Right lobe of liver (tissue), 6 donors: ENCODE measurements around the gene GALNT13. TPM values are rescaled to one million over a fixed set of nuclear protein-coding genes. Genes with fewer than 3 reads are reported as not detected.

ENCODE experiments used
- ATAC-seq, 4 donors: fragments of 200-7000 bp; cut with Tn5 transposase; one replicate each; pipeline ENCODE4 v1.9.1; 2020; ENCODE audit warnings: mild to moderate bottlenecking in 4 of 4, moderate library complexity in 4 of 4
- DNase-seq, 3 donors: peaks; one replicate each; pipeline ENCODE4 v3.0.0-alpha.2; 2020
- H3K27ac ChIP-seq, 3 donors: fragments of 200-600 bp; one replicate each; pipeline ENCODE4 v1.8.0; 2022
- H3K27me3 ChIP-seq, 2 donors: fragments of 200-600 bp; one replicate each; pipeline ENCODE4 v1.8.0; 2022
- H3K36me3 ChIP-seq, 4 donors: fragments of 200-600 bp; sonication (generic) in 1 of 4; one replicate each; pipeline versions ENCODE4 v1.5.1 to v1.8.0; 2017 to 2022; ENCODE audit warnings: control low read depth in 1 of 4
- H3K4me1 ChIP-seq, 4 donors: fragments of 200-600 bp; sonication (generic) in 1 of 4; one replicate each; pipeline versions ENCODE4 v1.5.1 to v1.8.0; 2017 to 2022; ENCODE audit warnings: control low read depth in 1 of 4
- H3K4me3 ChIP-seq, 3 donors: fragments of 200-600 bp; one replicate each; pipeline ENCODE4 v1.8.0; 2022
- H3K9me3 ChIP-seq, 4 donors: fragments of 200-600 bp; sonication (generic) in 1 of 4; one replicate each; pipeline versions ENCODE4 v1.5.1 to v1.8.0; 2017 to 2022; ENCODE audit warnings: control low read depth in 1 of 4
- CTCF ChIP-seq, 4 donors: fragments of 200-600 bp in 3 of 4; fragments of 450-650 bp in 1 of 4; IDR thresholded peaks; one replicate each; pipeline versions ENCODE4 v1.5.1 to v1.8.0; 2016 to 2022; ENCODE audit warnings: antibody characterized with exemption in 4 of 4, mild to moderate bottlenecking in 2 of 4
- POLR2A ChIP-seq: fragments of 450-650 bp; IDR thresholded peaks from one replicate; pipeline ENCODE4 v1.6.1; 2017; ENCODE audit warnings: antibody characterized with exemption, mild to moderate bottlenecking
- WGBS: methylation state at CpG from one replicate; pipeline ENCODE4 v1.1.6; 2018; ENCODE audit warnings: low coverage, low lambda C conversion rate; ENCODE audit not compliant: insufficient coverage; ENCODE audit errors: missing lambda C conversion rate; 5-methylcytosine and 5-hydroxymethylcytosine counted together
- intact Hi-C, 2 donors: fragments of 100-400 bp; cut with DNase I; formaldehyde crosslinking; loops; one replicate each; pipeline versions ENCODE4 v1.11.2 to v1.14.1; 2022
- total RNA-seq, 6 experiments: library from RNA; depleted of rRNA in 2 of 6; stranded (reverse); fragments of >200 nt in 2 of 6; fragmentation: NEBNext Ultra II Directional in 3 of 6; extraction: Animal tissue kit (Norgen Biotek cat#: 25700) in 3 of 6; gene quantifications; one replicate each; pipeline versions ENCODE4 v1.1.0 to v1.2.4, GENCODE V29; 2016 to 2023
- donor health status: DM: no; HTN: yes; CAD: no.
- donor health status: DM: no; HTN: no; CAD: no.
- donor health status: DM: no; HTN: no; CAD: no.
- donor health status: DM: no; HTN: yes; CAD: no.
- donor health status: DM: no; HTN: yes; CAD: no.

GALNT13 gene
- total RNA-seq, 6 experiments from 2014 or later: not detected

DNA sequence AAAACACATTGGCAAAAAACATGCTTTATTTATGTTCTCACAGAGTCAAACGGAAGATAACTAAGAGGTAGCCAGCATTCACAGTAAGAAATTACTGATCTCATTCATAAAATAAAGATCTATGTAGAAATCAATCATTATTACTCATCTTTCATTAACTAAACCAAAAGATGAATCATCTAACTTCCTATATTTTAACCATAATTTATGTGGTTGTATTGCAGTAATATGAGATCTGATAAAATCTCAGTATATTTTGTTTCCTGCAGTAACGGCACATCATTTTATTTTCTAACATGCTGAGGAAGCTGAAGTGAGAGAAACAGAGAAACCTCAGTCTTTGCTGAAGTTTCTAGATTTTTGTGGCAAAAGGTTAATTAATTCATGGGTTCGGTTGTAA lies 375.8 kb downstream of the GALNT13 start:
- intact Hi-C loops: no loop called here
- no peak overlapping the region for H3K4me3 ChIP-seq
- TF ChIP-seq CTCF (IDR thresholded peaks at IDR 0.05) (no peak), POLR2A (no peak)
- no peaks in the 10 kb centered on the region for H3K27me3 ChIP-seq
- H3K9me3 ChIP-seq: no peaks in the 10 kb centered on the region
- H3K4me1 ChIP-seq: no peaks in the 10 kb centered on the region
- DNase-seq: no peak
- H3K36me3 ChIP-seq: no peaks in the 10 kb centered on the region
- 30% methylated on average over 3 of the region's 3 CpGs for WGBS
- ATAC-seq: no peak
- no peak overlapping the region for H3K27ac ChIP-seq

DNA sequence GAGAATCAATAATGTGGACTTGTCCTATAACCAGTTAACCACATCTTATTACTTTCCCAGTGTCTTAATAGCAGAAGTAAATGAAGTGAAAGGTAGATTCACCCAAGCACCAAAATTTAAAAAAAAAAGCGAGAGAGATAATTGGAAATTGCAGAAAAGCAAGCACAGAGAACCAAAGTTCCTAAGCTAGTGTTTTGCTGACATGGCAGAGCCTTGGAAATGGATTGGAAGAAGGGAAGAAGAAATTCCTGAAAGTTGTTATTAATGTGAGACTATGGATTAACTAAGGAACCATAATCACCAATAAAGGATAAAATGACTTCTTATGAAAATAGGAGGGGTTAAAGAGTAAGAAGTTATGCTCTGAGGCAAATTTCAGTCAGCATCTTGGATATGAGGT lies 384.4 kb downstream of the GALNT13 start:
- Histone ChIP-seq H3K27ac (no peak overlapping the region), H3K9me3 (no peaks in the 10 kb centered on the region), H3K36me3 (no peaks in the 10 kb centered on the region), H3K4me3 (no peak overlapping the region), H3K4me1 (no peaks in the 10 kb centered on the region), H3K27me3 (no peaks in the 10 kb centered on the region)
- no peak for ATAC-seq
- intact Hi-C loops: no loop called here
- WGBS: 50% methylated on average over 1 of the region's 1 CpG
- TF ChIP-seq CTCF (IDR thresholded peaks at IDR 0.05) (no peak), POLR2A (no peak)
- DNase-seq: no peak

GRCh38 chr2:154259030-154259429 lies 387.3 kb downstream of the GALNT13 start:
- ATAC-seq: no peak
- no peaks in the 10 kb centered on the region for H3K4me1 ChIP-seq
- intact Hi-C loops: no loop called here
- H3K4me3 ChIP-seq: no peak overlapping the region
- H3K36me3 ChIP-seq: no peaks in the 10 kb centered on the region
- DNase-seq: no peak
- no peaks in the 10 kb centered on the region for H3K9me3 ChIP-seq
- H3K27ac ChIP-seq: no peak overlapping the region
- 33% methylated on average over 1 of the region's 1 CpG for WGBS
- no peaks in the 10 kb centered on the region for H3K27me3 ChIP-seq
- TF ChIP-seq CTCF (IDR thresholded peaks at IDR 0.05): no peak
- TF ChIP-seq POLR2A: no peak

- no peak overlapping the region for H3K27ac ChIP-seq
- no peak overlapping the region for H3K4me3 ChIP-seq
- TF ChIP-seq CTCF (IDR thresholded peaks at IDR 0.05) (no peak), POLR2A (no peak)
- no peaks in the 10 kb centered on the region for H3K9me3 ChIP-seq
- no peaks in the 10 kb centered on the region for H3K4me1 ChIP-seq
- H3K36me3 ChIP-seq: no peaks in the 10 kb centered on the region
- no peaks in the 10 kb centered on the region for H3K27me3 ChIP-seq
- ATAC-seq: no peak
- no peak for DNase-seq
- 61% methylated on average over 2 of the region's 2 CpGs for WGBS
- intact Hi-C loops: no loop called here
These were observed 389.8 kb downstream of the GALNT13 start for GRCh38 chr2:154261473-154262027.

DNA sequence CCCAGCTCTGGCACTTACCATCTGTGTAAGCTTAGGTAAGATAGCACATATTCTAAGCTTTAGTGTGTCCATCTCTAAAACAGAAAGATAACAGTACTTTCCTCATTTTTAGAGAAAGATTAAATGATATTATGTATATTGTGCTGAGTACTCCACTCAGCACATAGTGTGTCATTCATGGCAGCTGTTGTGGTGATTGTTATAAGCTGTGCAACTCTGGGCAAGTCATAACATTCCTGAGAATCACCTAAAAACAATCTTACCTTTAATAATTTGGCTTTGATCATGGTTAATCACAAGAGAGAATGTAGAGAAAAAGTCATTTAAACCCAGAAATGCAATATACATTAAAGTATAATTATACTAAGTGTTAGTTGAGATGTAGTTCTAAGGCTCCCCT lies 391.5 kb downstream of the GALNT13 start:
- Histone ChIP-seq H3K27me3 (no peaks in the 10 kb centered on the region), H3K4me1 (no peaks in the 10 kb centered on the region), H3K9me3 (no peaks in the 10 kb centered on the region), H3K4me3 (no peak overlapping the region), H3K27ac (no peak overlapping the region), H3K36me3 (no peaks in the 10 kb centered on the region)
- ATAC-seq (no peak), DNase-seq (no peak)
- TF ChIP-seq CTCF (IDR thresholded peaks at IDR 0.05) (no peak), POLR2A (no peak)
- intact Hi-C loops: no loop called here
